Measurements from ENCODE around the gene PHLDB3.

DNA sequence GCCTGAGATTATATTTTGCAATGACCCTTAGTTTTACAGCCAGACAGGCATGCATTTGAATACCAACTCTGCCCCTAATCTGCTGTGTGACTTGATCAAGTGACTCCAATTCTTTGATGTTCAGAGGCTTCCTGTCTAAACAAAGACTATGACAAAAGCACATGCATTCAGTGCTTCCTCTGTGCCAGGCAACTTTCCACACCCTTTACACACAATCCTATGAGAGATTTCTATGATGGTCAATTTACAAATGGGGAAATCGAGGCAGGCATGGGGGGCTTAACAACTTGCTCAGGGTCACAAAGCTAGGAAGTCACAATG, 35.4 kb downstream of the PHLDB3 start:
- TF ChIP-seq, protein P1, sequence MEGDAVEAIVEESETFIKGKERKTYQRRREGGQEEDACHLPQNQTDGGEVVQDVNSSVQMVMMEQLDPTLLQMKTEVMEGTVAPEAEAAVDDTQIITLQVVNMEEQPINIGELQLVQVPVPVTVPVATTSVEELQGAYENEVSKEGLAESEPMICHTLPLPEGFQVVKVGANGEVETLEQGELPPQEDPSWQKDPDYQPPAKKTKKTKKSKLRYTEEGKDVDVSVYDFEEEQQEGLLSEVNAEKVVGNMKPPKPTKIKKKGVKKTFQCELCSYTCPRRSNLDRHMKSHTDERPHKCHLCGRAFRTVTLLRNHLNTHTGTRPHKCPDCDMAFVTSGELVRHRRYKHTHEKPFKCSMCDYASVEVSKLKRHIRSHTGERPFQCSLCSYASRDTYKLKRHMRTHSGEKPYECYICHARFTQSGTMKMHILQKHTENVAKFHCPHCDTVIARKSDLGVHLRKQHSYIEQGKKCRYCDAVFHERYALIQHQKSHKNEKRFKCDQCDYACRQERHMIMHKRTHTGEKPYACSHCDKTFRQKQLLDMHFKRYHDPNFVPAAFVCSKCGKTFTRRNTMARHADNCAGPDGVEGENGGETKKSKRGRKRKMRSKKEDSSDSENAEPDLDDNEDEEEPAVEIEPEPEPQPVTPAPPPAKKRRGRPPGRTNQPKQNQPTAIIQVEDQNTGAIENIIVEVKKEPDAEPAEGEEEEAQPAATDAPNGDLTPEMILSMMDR (IDR thresholded peaks at IDR 0.05 in 4 of 5, conservative IDR thresholded peaks at IDR 0.05 in 1 of 5): no peak
- TF ChIP-seq POLR2A (IDR thresholded peaks at IDR 0.05): no peak

All from gastrocnemius medialis (tissue), 4 donors.